Loucy (cell line): ENCODE results near the gene SMOC2.

Experiments
- CTCF ChIP-seq: fragments of 200-600 bp; sonication (generic); conservative IDR thresholded peaks from 2 replicates; pipeline ENCODE4 v1.5.1; 2014; ENCODE audit warnings: mild to moderate bottlenecking, antibody characterized with exemption, low read length
- EZH2phosphoT487 ChIP-seq: fragments of 200-600 bp; IDR thresholded peaks from 2 replicates; pipeline ENCODE4 v1.6.1; 2018; ENCODE audit warnings: antibody characterized with exemption, mild to moderate bottlenecking, moderate library complexity, borderline replicate concordance

- TF ChIP-seq CTCF (no peak), EZH2phosphoT487 (no peak)
Measured at GRCh38 chr6:168638468-168639271, 197.7 kb downstream of the SMOC2 start.
